ENCODE data around the gene NRG3. TPM values are rescaled to one million over a fixed set of nuclear protein-coding genes. Genes with fewer than 3 reads are reported as not detected.

The NRG3 gene
- total RNA-seq, 4 donors from 2014 or later: 0.54 TPM; not detected in 3

DNA sequence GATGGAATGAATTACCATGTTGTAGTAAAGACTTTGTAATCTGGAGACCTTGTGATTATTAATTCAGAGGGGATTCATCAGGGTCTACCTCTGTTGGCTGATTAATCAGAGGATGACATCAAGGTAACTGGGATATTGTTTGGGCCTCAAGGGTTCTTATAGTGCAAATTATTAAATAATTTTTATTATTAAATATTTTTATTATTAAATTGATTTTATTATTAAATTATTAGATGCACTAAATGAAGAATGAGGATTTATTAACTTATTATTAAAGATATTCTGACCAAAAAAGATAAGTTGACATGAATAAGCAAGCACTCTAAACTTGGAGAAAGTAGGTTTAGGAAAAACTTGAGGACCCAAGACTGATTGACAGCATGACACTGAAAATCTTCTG, 661.7 kb downstream of the NRG3 start:
- Histone ChIP-seq H3K4me3 (no peak overlapping the region), H3K9me3 (no peaks in the 10 kb centered on the region), H3K36me3 (no peaks in the 10 kb centered on the region), H3K4me1 (no peaks in the 10 kb centered on the region), H3K27me3 (peaks cover 8% of the 10 kb centered on the region), H3K27ac (no peak overlapping the region)
- no peak for ATAC-seq
- no peak for TF ChIP-seq POLR2A (IDR thresholded peaks at IDR 0.05)

- TF ChIP-seq POLR2A (IDR thresholded peaks at IDR 0.05) (no peak), POLR2AphosphoS5 (IDR thresholded peaks at IDR 0.05) (no peak), EP300 (IDR thresholded peaks at IDR 0.05) (no peak)
- TF ChIP-seq, protein P1, sequence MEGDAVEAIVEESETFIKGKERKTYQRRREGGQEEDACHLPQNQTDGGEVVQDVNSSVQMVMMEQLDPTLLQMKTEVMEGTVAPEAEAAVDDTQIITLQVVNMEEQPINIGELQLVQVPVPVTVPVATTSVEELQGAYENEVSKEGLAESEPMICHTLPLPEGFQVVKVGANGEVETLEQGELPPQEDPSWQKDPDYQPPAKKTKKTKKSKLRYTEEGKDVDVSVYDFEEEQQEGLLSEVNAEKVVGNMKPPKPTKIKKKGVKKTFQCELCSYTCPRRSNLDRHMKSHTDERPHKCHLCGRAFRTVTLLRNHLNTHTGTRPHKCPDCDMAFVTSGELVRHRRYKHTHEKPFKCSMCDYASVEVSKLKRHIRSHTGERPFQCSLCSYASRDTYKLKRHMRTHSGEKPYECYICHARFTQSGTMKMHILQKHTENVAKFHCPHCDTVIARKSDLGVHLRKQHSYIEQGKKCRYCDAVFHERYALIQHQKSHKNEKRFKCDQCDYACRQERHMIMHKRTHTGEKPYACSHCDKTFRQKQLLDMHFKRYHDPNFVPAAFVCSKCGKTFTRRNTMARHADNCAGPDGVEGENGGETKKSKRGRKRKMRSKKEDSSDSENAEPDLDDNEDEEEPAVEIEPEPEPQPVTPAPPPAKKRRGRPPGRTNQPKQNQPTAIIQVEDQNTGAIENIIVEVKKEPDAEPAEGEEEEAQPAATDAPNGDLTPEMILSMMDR (IDR thresholded peaks at IDR 0.05): no peak
- H3K9me3 ChIP-seq: no peaks in the 10 kb centered on the region
- ATAC-seq: no peak
- WGBS, 2 donors (ENCODE audit: low coverage in 1 of 2): 75 to 89% methylated on average over 1 of the region's 1 CpG
- H3K27ac ChIP-seq: no peak overlapping the region
- H3K4me3 ChIP-seq: no peak overlapping the region
- H3K27me3 ChIP-seq: peaks cover 8% of the 10 kb centered on the region
- no peaks in the 10 kb centered on the region for H3K4me1 ChIP-seq
- H3K36me3 ChIP-seq: no peaks in the 10 kb centered on the region
Observed at GRCh38 chr10:82538272-82538671, 663.3 kb downstream of the NRG3 start.

GRCh38 chr10:82543631-82544030, 668.6 kb downstream of the NRG3 start:
- no peak for ATAC-seq
- 78 to 90% methylated on average over 1 to 2 of the region's 2 CpGs for WGBS, 2 donors (ENCODE audit: low coverage in 1 of 2)
- no peak overlapping the region for H3K4me3 ChIP-seq
- no peaks in the 10 kb centered on the region for H3K9me3 ChIP-seq
- H3K4me1 ChIP-seq: no peaks in the 10 kb centered on the region
- TF ChIP-seq EP300 (IDR thresholded peaks at IDR 0.05) (no peak), POLR2A (IDR thresholded peaks at IDR 0.05) (no peak), POLR2AphosphoS5 (IDR thresholded peaks at IDR 0.05) (no peak)
- TF ChIP-seq, protein P1 (IDR thresholded peaks at IDR 0.05): no peak
- H3K27ac ChIP-seq: no peak overlapping the region
- no peaks in the 10 kb centered on the region for H3K36me3 ChIP-seq
- H3K27me3 ChIP-seq: no peaks in the 10 kb centered on the region

DNA sequence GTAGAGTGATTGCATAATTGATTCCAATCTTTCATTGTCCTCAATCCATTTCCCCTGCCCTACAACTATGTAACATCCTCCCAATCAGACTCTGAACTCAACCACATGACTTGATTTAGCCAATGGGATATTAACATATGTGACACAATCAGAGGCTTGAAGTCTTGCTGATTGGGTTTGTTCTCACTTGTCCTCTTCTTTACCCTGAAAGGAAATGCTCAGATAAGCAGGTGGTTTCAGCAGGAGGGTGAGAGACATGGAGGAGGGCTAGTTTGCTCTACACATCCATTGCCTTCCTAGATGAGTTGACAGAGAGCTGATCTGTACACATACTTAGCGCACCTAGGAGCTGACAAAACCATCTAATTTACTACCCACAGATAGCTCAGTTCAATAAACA, 669.4 kb downstream of the NRG3 start:
- no peak overlapping the region for H3K27ac ChIP-seq
- WGBS, 2 donors (ENCODE audit: low coverage in 1 of 2): 89% methylated on average over 1 of the region's 1 CpG; no CpG with 5 or more reads in 1 of the 2 donors
- H3K9me3 ChIP-seq: no peaks in the 10 kb centered on the region
- ATAC-seq: no peak
- no peak overlapping the region for H3K4me3 ChIP-seq
- no peaks in the 10 kb centered on the region for H3K36me3 ChIP-seq
- H3K27me3 ChIP-seq: no peaks in the 10 kb centered on the region
- H3K4me1 ChIP-seq: no peaks in the 10 kb centered on the region
- no peak for TF ChIP-seq EP300 (IDR thresholded peaks at IDR 0.05)
- TF ChIP-seq, protein P1 (IDR thresholded peaks at IDR 0.05): no peak
- TF ChIP-seq POLR2A (IDR thresholded peaks at IDR 0.05): no peak
- no peak for TF ChIP-seq POLR2AphosphoS5 (IDR thresholded peaks at IDR 0.05)

- Histone ChIP-seq H3K9me3 (no peaks in the 10 kb centered on the region), H3K36me3 (no peaks in the 10 kb centered on the region), H3K4me1 (no peaks in the 10 kb centered on the region), H3K27ac (no peak overlapping the region), H3K27me3 (no peaks in the 10 kb centered on the region), H3K4me3 (no peak overlapping the region)
- 88% methylated on average over 3 of the region's 3 CpGs for WGBS, 2 donors (ENCODE audit: low coverage in 1 of 2)
- TF ChIP-seq EP300 (IDR thresholded peaks at IDR 0.05) (no peak), POLR2A (IDR thresholded peaks at IDR 0.05) (no peak), POLR2AphosphoS5 (IDR thresholded peaks at IDR 0.05) (no peak)
- TF ChIP-seq, protein P1 (IDR thresholded peaks at IDR 0.05): no peak
- ATAC-seq: no peak
Observed at GRCh38 chr10:82551506-82551905, 676.5 kb downstream of the NRG3 start.

Data from gastroesophageal sphincter (tissue), 4 donors.